Pancreas (tissue), 10 donors: ENCODE results near the gene SIGLEC15. TPM values are rescaled to one million over a fixed set of nuclear protein-coding genes. Genes with fewer than 3 reads are reported as not detected.
A peak's percentile ranks its signal among the peaks of the same experiment; 100 is the strongest.

ENCODE experiments used
- ATAC-seq, 4 donors: fragments of 200-7000 bp; cut with Tn5 transposase; one replicate each; pipeline versions ENCODE4 v1.8.0 to v1.9.1; 2020; ENCODE audit warnings: mild to moderate bottlenecking in 4 of 4, moderate library complexity in 4 of 4
- DNase-seq, 6 donors: peaks; one replicate each; pipeline ENCODE4 v3.0.0-alpha.2; 2020
- FAIRE-seq: peaks from 2 replicates; lab custom pipeline; 2012; peaks lifted over from hg19 to GRCh38; lab: Jason Lieb, UNC
- H3K27ac ChIP-seq, 4 donors: fragments of 200-600 bp; sonication (generic); 1 replicate in 3 of 4; 2 replicates in 1 of 4; pipeline versions ENCODE4 v1.5.0 to v1.8.0; 2020
- H3K27me3 ChIP-seq, 4 donors: fragments of 200-600 bp; one replicate each; pipeline ENCODE4 v1.8.0; 2021
- H3K36me3 ChIP-seq, 3 donors: fragments of 200-600 bp; sonication (generic) in 1 of 3; one replicate each; pipeline versions ENCODE4 v1.5.0 to v1.8.0; 2020 to 2021
- H3K4me1 ChIP-seq, 3 donors: fragments of 200-600 bp; one replicate each; pipeline ENCODE4 v1.8.0; 2021
- H3K4me3 ChIP-seq, 4 donors: fragments of 200-600 bp; sonication (generic) in 2 of 4; one replicate each; pipeline versions ENCODE4 v1.5.0 to v1.8.0; 2020 to 2021
- H3K9me3 ChIP-seq, 4 donors: fragments of 200-600 bp; one replicate each; pipeline ENCODE4 v1.8.0; 2021
- WGBS, 2 donors: extraction: QIAGEN DNeasy Blood & Tissue Kit; methylation state at CpG; one replicate each; pipeline ENCODE4 v1.1.7; 2013; 5-methylcytosine and 5-hydroxymethylcytosine counted together
- intact Hi-C, 3 donors: fragments of 100-400 bp; cut with DNase I; formaldehyde crosslinking; loops; one replicate each; pipeline versions ENCODE4 v1.11.1 to v1.14.2; 2022
- polyA plus RNA-seq, 2 donors: library from polyadenylated mRNA; stranded (reverse); fragments of 200-250 nt; gene quantifications; one replicate each; pipeline ENCODE4 v1.2.3, GENCODE V29; 2013
- total RNA-seq, 6 donors: library from RNA; stranded (reverse); fragmentation: NEBNext Ultra II Directional in 4 of 6; extraction: Animal tissue kit (Norgen Biotek cat#: 25700) in 4 of 6; gene quantifications; one replicate each; pipeline versions ENCODE4 v1.2.1 to v1.2.4, GENCODE V29; 2021 to 2023
- TF ChIP-seq, protein P1 (sequence below), 4 donors: fragments of 200-600 bp; sonication (generic) in 3 of 4; IDR thresholded peaks; one replicate each; pipeline versions ENCODE4 v1.5.0 to v1.8.0; 2021; ENCODE audit warnings: antibody characterized with exemption in 4 of 4
- donor health status: healthy with polysubstance abuse.
- donor health status: DM: no; HTN: no; CAD: no; lungs with moderate emphysema.
- donor health status: DM: no; HTN: no; CAD: no.
- donor health status: control.
- donor health status: control.
- donor health status: Bipolar disorder and iron deficiency.
- donor health status: DM: yes; HTN: yes; CAD: no.
- donor health status: DM: no; HTN: no; CAD: no.
- donor health status: DM: no; HTN: no; CAD: no.
- donor health status: DM: yes; HTN: yes; CAD: no.

SIGLEC15 gene
- total and polyA plus RNA-seq, 8 donors, result 0.09 to 0.73 (median 0.18) TPM

DNA sequence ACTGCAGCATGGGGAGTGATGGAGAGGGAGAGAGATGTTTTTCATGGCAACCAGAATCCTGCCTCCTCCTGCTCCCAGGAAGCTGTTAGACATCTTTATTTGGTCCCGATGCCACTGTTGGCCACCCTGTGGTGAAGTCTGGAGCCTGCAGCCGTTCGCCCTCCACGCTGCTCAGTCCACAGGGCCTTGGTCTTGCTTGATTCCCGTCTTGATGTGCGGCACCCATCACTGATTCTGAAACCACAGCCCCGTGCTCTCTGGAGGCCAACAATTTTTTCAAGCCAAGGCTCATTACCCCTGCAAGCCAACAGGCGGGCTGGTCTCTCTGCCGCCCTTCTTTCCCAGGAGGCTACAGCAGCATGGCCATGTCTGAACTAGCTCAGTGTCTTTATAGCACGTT lies 24.5 kb downstream of the SIGLEC15 start:
- DNase-seq, result no peak
- Histone ChIP-seq H3K4me1 (no peaks in the 10 kb centered on the region), H3K36me3 (peaks cover 0 to 21% (median 4%) of the 10 kb centered on the region in 3 donors), H3K9me3 (no peaks in the 10 kb centered on the region), H3K27ac (no peak overlapping the region), H3K4me3 (no peak overlapping the region), H3K27me3 (no peaks in the 10 kb centered on the region)
- ATAC-seq, result peak in 1 of 4 donors; percentile 44
- intact Hi-C loops, result no loop called here
- TF ChIP-seq, protein P1, sequence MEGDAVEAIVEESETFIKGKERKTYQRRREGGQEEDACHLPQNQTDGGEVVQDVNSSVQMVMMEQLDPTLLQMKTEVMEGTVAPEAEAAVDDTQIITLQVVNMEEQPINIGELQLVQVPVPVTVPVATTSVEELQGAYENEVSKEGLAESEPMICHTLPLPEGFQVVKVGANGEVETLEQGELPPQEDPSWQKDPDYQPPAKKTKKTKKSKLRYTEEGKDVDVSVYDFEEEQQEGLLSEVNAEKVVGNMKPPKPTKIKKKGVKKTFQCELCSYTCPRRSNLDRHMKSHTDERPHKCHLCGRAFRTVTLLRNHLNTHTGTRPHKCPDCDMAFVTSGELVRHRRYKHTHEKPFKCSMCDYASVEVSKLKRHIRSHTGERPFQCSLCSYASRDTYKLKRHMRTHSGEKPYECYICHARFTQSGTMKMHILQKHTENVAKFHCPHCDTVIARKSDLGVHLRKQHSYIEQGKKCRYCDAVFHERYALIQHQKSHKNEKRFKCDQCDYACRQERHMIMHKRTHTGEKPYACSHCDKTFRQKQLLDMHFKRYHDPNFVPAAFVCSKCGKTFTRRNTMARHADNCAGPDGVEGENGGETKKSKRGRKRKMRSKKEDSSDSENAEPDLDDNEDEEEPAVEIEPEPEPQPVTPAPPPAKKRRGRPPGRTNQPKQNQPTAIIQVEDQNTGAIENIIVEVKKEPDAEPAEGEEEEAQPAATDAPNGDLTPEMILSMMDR (IDR thresholded peaks at IDR 0.05), result no peak
- no peak for FAIRE-seq
- 82 to 88% methylated on average over 10 of the region's 10 CpGs for WGBS, 2 donors

DNA sequence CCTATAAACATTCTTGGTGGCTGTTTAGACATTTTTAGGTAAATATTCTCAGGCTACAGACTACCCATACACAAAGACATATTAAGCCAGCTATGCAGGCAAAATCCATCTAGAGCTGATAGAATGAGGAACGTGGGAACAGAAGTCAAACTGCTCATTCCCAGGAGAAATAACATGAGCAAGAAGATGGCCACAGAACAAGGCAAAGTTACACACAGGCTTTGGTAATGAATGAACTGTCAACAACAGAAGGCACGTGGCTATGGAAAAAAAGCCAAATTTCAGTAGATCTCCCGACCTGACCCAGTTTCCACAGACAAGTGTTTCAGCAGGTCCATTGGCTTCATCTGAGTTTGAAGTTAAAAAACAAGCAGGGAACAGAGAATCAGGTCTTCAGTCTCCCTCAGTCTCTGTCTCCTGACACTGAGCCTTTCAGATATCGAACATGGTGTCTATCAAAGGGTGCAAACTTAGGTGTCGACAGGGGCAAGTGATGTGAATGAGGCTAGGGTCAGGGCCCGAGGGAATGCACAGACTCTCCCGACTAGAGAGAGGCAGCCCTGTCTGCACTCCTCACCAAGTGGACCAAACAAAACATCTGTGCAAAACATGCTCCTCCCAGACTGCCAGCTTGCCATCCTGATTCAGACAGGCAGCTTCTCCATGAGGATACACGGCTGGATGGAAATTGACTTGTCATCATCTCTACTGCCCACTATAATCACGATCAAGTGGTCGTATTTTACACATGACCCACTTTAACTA lies 25.9 kb downstream of the SIGLEC15 start:
- no peak for FAIRE-seq
- H3K9me3 ChIP-seq, result no peaks in the 10 kb centered on the region
- 71 to 72% methylated on average over 10 of the region's 10 CpGs for WGBS, 2 donors
- no peaks in the 10 kb centered on the region for H3K27me3 ChIP-seq
- TF ChIP-seq, protein P1 (IDR thresholded peaks at IDR 0.05), result no peak
- no peak for DNase-seq
- peaks cover 0 to 34% (median 8%) of the 10 kb centered on the region in 3 donors for H3K36me3 ChIP-seq
- intact Hi-C loops, result no loop called here
- H3K4me3 ChIP-seq, result no peak overlapping the region
- H3K27ac ChIP-seq, result no peak overlapping the region
- no peaks in the 10 kb centered on the region for H3K4me1 ChIP-seq
- peak in 1 of 4 donors; percentile 24 for ATAC-seq

DNA sequence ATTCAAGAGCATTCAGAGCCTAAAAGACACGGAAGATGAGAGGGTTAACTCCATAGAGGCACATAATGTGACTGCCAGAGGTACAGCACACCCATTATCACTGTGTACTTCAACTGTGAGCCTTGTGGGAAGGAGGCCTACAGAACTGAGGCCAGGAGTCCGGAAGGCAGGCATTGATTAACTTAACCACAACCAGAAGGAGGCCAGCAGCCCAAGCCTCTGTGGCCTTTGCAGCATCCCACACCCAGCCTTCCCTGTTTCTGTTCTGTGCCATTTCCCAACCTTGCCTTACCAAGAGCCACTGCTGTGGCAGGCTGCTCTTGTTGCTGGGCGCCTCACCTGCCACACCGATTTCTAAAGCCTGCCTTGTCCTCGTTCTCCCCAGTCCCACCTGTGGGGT lies 27.2 kb downstream of the SIGLEC15 start:
- 74 to 89% methylated on average over 5 of the region's 5 CpGs for WGBS, 2 donors
- DNase-seq, result no peak
- H3K4me3 ChIP-seq, result no peak overlapping the region
- TF ChIP-seq, protein P1 (IDR thresholded peaks at IDR 0.05), result no peak
- FAIRE-seq, result no peak
- H3K4me1 ChIP-seq, result no peaks in the 10 kb centered on the region
- H3K9me3 ChIP-seq, result no peaks in the 10 kb centered on the region
- H3K27me3 ChIP-seq, result no peaks in the 10 kb centered on the region
- intact Hi-C loops, result no loop called here
- no peak overlapping the region for H3K27ac ChIP-seq
- no peak for ATAC-seq
- peaks cover 0 to 43% (median 11%) of the 10 kb centered on the region in 3 donors for H3K36me3 ChIP-seq

DNA sequence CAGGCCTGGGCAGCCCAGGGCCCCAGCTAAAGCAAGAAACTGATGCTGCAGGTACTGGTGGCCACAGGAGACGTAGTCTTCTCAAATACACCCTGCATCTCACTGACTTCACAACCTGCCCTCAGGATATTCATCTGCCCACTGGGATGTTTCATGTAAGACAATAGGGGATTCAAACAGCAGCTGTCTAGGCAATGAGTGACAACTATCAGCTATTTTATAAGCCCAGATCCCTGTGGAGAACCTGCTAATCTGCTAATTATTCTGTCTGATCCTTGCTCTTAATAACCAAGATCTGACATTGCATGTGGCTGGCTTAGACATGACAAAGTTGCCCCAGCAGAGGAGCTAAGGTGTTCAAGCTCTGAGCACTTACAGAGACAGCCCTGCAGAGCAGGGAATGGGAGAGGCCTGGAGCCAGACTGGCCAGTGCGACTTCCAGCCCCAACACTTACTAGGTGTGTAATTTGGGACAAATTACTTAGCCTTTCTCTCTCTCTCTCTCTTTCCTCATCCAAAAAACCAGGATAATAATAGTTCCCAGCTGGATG lies 28.6 kb downstream of the SIGLEC15 start:
- no peak for ATAC-seq
- intact Hi-C loops, result no loop called here

More for the DNA sequence above, 28.6 kb downstream of the SIGLEC15 start:
- WGBS, 2 donors, result 96 to 100% methylated on average over 2 of the region's 2 CpGs
- H3K4me1 ChIP-seq, result no peaks in the 10 kb centered on the region
- no peaks in the 10 kb centered on the region for H3K27me3 ChIP-seq
- no peak for DNase-seq
- no peak for FAIRE-seq
- no peak overlapping the region for H3K4me3 ChIP-seq
- no peaks in the 10 kb centered on the region for H3K9me3 ChIP-seq
- H3K36me3 ChIP-seq, result peaks cover 0 to 55% (median 18%) of the 10 kb centered on the region in 3 donors
- H3K27ac ChIP-seq, result no peak overlapping the region
- TF ChIP-seq, protein P1 (IDR thresholded peaks at IDR 0.05), result no peak
